Endothelial cell of umbilical vein (primary cell): ENCODE measurements around the gene PPP3CA. TPM values are rescaled to one million over a fixed set of nuclear protein-coding genes. Genes with fewer than 3 reads are reported as not detected.

Experiments
- BruUV-seq: library from RNA; stranded (reverse); fragments of 400-500 nt; replicated peaks from 2 replicates; lab custom pipeline; 2021; lab: Mats Ljungman, UMichigan
- CTCF ChIA-PET: fragments of 300-600, 350-600 bp; sonication (Branson Sonifier 250); formaldehyde crosslinking; loops from one replicate; lab custom pipeline; 2021; ENCODE audit warnings: antibody characterized with exemption, inconsistent platforms; lab: Charles Lee
- POLR2A ChIA-PET: fragments of 300-600, 350-600 bp; sonication (Branson Sonifier 250); formaldehyde crosslinking; loops from one replicate; lab custom pipeline; 2021; ENCODE audit warnings: antibody characterized with exemption, inconsistent platforms; lab: Charles Lee
- DNase-seq: peaks from one replicate; pipeline ENCODE4 v3.0.0-alpha.2; 2011; ENCODE audit warnings: low read depth, low spot score
- FAIRE-seq: peaks from 2 replicates; lab custom pipeline; 2011; peaks lifted over from hg19 to GRCh38; lab: Jason Lieb, UNC
- H2AFZ ChIP-seq: 2 replicates; pipeline ENCODE4 v1.6.0; 2012; ENCODE audit warnings: low read depth, low read length, control low read depth, inconsistent platforms
- H3K27ac ChIP-seq: 2 replicates; pipeline ENCODE4 v1.5.1; 2011; ENCODE audit warnings: low read depth, mild to moderate bottlenecking, control low read depth, low read length, moderate library complexity; ENCODE audit not compliant: insufficient read depth
- H3K27me3 ChIP-seq, 2 experiments: 2 replicates each; pipeline versions ENCODE4 v1.6.0 to v1.6.1; 2011; ENCODE audit warnings: low read length in 2 of 2, mixed read lengths in 1 of 2; ENCODE audit not compliant: control insufficient read depth in 2 of 2, insufficient read depth in 2 of 2
- H3K36me3 ChIP-seq, 2 experiments: 2 replicates in 1 of 2; 3 replicates in 1 of 2; pipeline ENCODE4 v1.5.1; 2011; ENCODE audit warnings: low read length in 2 of 2, mild to moderate bottlenecking in 1 of 2, moderate library complexity in 1 of 2; ENCODE audit not compliant: control insufficient read depth in 2 of 2, insufficient read depth in 2 of 2; ENCODE audit errors: extremely low read depth in 1 of 2
- H3K4me1 ChIP-seq: 3 replicates; pipeline ENCODE4 v1.5.1; 2011; ENCODE audit warnings: mild to moderate bottlenecking, low read length; ENCODE audit not compliant: control insufficient read depth, insufficient read depth; ENCODE audit errors: extremely low read depth
- H3K4me2 ChIP-seq: 2 replicates; pipeline ENCODE4 v1.6.1; 2011; ENCODE audit warnings: low read length, control low read depth, mixed read lengths; ENCODE audit not compliant: insufficient read depth
- H3K4me3 ChIP-seq, 3 experiments: fragments of 200-600 bp in 1 of 3; sonication (generic), shearing (Covaris generic) in 1 of 3; replicated peaks in 1 of 3; 2 replicates each; pipeline ENCODE4 v1.5.1; 2011 to 2016; ENCODE audit warnings: control low read depth in 3 of 3, low read length in 3 of 3, mild to moderate bottlenecking in 2 of 3, inconsistent platforms in 1 of 3, low read depth in 1 of 3, moderate library complexity in 1 of 3; ENCODE audit not compliant: insufficient read depth in 1 of 3
- H3K79me2 ChIP-seq: 2 replicates; pipeline ENCODE4 v1.6.0; 2012; ENCODE audit warnings: low read length, inconsistent platforms; ENCODE audit not compliant: control insufficient read depth, insufficient read depth
- H3K9ac ChIP-seq: replicated peaks from 2 replicates; pipeline ENCODE3; 2011; ENCODE audit warnings: low read length, control low read depth; ENCODE audit not compliant: insufficient read depth; ENCODE audit errors: extremely low read depth
- H3K9me1 ChIP-seq: replicated peaks from 3 replicates; pipeline ENCODE4 v1.6.0; 2011; ENCODE audit warnings: mild to moderate bottlenecking, low read length; ENCODE audit not compliant: control insufficient read depth, insufficient read depth; ENCODE audit errors: extremely low read depth
- H3K9me3 ChIP-seq: replicated peaks from 2 replicates; pipeline ENCODE4 v1.5.1; 2012; ENCODE audit warnings: low read length, inconsistent platforms; ENCODE audit not compliant: control insufficient read depth, insufficient read depth
- H4K20me1 ChIP-seq: replicated peaks from 2 replicates; pipeline ENCODE3; 2011; ENCODE audit warnings: mild to moderate bottlenecking, low read length; ENCODE audit not compliant: control insufficient read depth, insufficient read depth; ENCODE audit errors: extremely low read depth
- EZH2 ChIP-seq: IDR thresholded peaks from 2 replicates; pipeline ENCODE4 v1.6.1; 2012; ENCODE audit warnings: borderline replicate concordance, low read depth, mild to moderate bottlenecking, moderate library complexity, low read length, inconsistent platforms; ENCODE audit not compliant: severe bottlenecking
- FOS ChIP-seq: IDR thresholded peaks from 2 replicates; pipeline ENCODE4 v1.6.1; 2011; ENCODE audit warnings: mild to moderate bottlenecking, low read length, moderate library complexity, borderline replicate concordance; ENCODE audit not compliant: insufficient read depth
- GATA2 ChIP-seq: IDR thresholded peaks from 2 replicates; pipeline ENCODE4 v1.7.0; 2011; ENCODE audit warnings: low read depth, mild to moderate bottlenecking, moderate library complexity, mixed read lengths, low read length; ENCODE audit not compliant: insufficient read length, insufficient read depth
- JUN ChIP-seq: IDR thresholded peaks from 2 replicates; pipeline ENCODE4 v1.6.1; 2011; ENCODE audit warnings: borderline replicate concordance, low read depth; ENCODE audit not compliant: insufficient read length, insufficient read depth
- MYC ChIP-seq: IDR thresholded peaks from one replicate; pipeline ENCODE4 v1.6.1; 2011; ENCODE audit warnings: mild to moderate bottlenecking, low read depth, low read length
- POLR2A ChIP-seq: IDR thresholded peaks from 2 replicates; pipeline ENCODE4 v1.6.1; 2012; ENCODE audit warnings: low read depth, mild to moderate bottlenecking, control low read depth, low read length
- POLR2AphosphoS5 ChIP-seq: IDR thresholded peaks from 2 replicates; pipeline ENCODE4 v1.6.1; 2012; ENCODE audit warnings: low read depth, mild to moderate bottlenecking, control low read depth, low read length, moderate library complexity; ENCODE audit not compliant: insufficient read depth
- dilution Hi-C: fragments of 300-500 bp; cut with MboI; formaldehyde crosslinking; loops from one replicate; pipeline ENCODE4 v1.15.0; 2019; ENCODE audit warnings: low sequenced_read_pairs; ENCODE audit not compliant: extremely low pct_ligation_motif_present
- intact Hi-C: fragments of 100-400 bp; cut with micrococcal nuclease; formaldehyde crosslinking; loops from one replicate; pipeline ENCODE4 v1.10.0; 2022
- polyA plus RNA-seq, 4 experiments: library from polyadenylated mRNA; depleted of rRNA in 3 of 4; stranded (reverse) in 3 of 4; unstranded in 1 of 4; fragments of >200 nt; gene quantifications; 2 replicates each; pipeline versions ENCODE4 v1.2.1 to v1.2.3, GENCODE V29; 2011 to 2012; ENCODE audit warnings: missing spikeins in 1 of 4
- total RNA-seq: library from RNA; stranded (reverse); gene quantifications from 2 replicates; pipeline ENCODE4 v1.2.3, GENCODE V29; 2021
- TF ChIP-seq, protein P1 (sequence below), 2 donors: IDR thresholded peaks; 1 replicate in 1 of 2; 2 replicates in 1 of 2; pipeline ENCODE4 v1.5.1; 2011; ENCODE audit warnings: low read length in 2 of 2, mild to moderate bottlenecking in 2 of 2, moderate library complexity in 2 of 2, control low read depth in 1 of 2, inconsistent platforms in 1 of 2, low read depth in 1 of 2; ENCODE audit not compliant: insufficient read depth in 1 of 2; ENCODE audit errors: extremely low read depth in 1 of 2
- TF ChIP-seq, protein P2 (sequence below): IDR thresholded peaks from 2 replicates; pipeline ENCODE4 v1.6.1; 2011; ENCODE audit not compliant: insufficient read depth, insufficient read length

Gene PPP3CA
- total and polyA plus RNA-seq, 2 donors (not counting 3 experiments of a cell fraction or from before 2014, with no cell fraction given): 7.0 to 43.3 TPM

DNA sequence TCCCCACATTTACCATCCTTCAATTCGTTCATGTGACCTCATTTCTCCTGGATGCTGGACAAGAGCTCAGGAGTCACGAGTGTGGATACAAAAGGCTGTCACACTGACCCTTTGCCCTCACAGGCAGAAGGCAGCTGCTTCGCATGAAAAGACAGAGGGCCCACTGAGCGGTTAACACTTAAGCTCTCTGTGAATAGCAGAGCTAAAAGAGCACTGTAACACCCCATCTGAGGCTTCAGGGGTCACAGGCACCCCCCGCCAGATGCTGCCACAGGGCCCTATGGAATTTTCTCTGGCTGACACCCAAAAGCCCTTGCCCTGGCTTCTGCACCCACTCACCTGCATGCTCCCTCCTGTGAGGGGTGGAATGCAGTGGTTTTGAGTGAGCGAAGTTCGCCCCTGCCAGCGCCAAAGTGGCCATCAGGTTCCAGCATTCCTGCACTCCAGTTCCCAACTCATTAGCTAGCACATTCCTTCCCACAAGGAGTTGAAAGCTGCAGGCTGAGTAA lies 360.9 kb downstream of the PPP3CA start:
- Histone ChIP-seq H3K27me3 (no peaks in the 10 kb centered on the region), H3K4me3 (no peak overlapping the region), H3K4me2 (no peak overlapping the region), H3K79me2 (no peaks in the 10 kb centered on the region), H2AFZ (no peak overlapping the region), H3K9me1 (no peaks in the 10 kb centered on the region), H4K20me1 (no peaks in the 10 kb centered on the region), H3K4me1 (no peaks in the 10 kb centered on the region), H3K36me3 (no peaks in the 10 kb centered on the region), H3K9me3 (no peaks in the 10 kb centered on the region), H3K27ac (no peak overlapping the region), H3K9ac (no peak overlapping the region)
- no peak for DNase-seq
- ChIA-PET CTCF (interaction anchor here (1.5 to 2.4 kb wide), 2 partner anchors 9 to 11 kb away, joined by 4 to 6 read pairs; no protein-coding TSS in a partner anchor), POLR2A (no interaction called here)
- BruUV-seq: no TSS peak
- FAIRE-seq: no peak
- intact Hi-C loops (no loop called here), dilution Hi-C loops (no loop called here)
- TF ChIP-seq EZH2 (no peak), MYC (no peak), POLR2AphosphoS5 (no peak), JUN (no peak), GATA2 (no peak), POLR2A (no peak), FOS (no peak)
- TF ChIP-seq, protein P1, sequence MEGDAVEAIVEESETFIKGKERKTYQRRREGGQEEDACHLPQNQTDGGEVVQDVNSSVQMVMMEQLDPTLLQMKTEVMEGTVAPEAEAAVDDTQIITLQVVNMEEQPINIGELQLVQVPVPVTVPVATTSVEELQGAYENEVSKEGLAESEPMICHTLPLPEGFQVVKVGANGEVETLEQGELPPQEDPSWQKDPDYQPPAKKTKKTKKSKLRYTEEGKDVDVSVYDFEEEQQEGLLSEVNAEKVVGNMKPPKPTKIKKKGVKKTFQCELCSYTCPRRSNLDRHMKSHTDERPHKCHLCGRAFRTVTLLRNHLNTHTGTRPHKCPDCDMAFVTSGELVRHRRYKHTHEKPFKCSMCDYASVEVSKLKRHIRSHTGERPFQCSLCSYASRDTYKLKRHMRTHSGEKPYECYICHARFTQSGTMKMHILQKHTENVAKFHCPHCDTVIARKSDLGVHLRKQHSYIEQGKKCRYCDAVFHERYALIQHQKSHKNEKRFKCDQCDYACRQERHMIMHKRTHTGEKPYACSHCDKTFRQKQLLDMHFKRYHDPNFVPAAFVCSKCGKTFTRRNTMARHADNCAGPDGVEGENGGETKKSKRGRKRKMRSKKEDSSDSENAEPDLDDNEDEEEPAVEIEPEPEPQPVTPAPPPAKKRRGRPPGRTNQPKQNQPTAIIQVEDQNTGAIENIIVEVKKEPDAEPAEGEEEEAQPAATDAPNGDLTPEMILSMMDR (IDR thresholded peaks at IDR 0.05; ENCODE audit: extremely low read depth in 1 of 2, insufficient read depth in 1 of 2, low read depth in 1 of 2, low read length in 2 of 2): no peak
- TF ChIP-seq, protein P2, sequence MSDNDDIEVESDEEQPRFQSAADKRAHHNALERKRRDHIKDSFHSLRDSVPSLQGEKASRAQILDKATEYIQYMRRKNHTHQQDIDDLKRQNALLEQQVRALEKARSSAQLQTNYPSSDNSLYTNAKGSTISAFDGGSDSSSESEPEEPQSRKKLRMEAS: no peak
